Fibroblast of upper back skin (primary cell): ENCODE results near the gene ATP6V1G2.

Source experiments
- DNase-seq: peaks from one replicate; pipeline ENCODE4 v3.0.0-alpha.2; 2013

ATP6V1G2 gene

GRCh38 chr6:31575335-31575901, 29.0 kb upstream of the ATP6V1G2 start, which contains the start of gene TNF:
Gene TNF (plus strand): TSS chr6:31575565. CDS start chr6:31575742, 177 bp downstream.
- DNase-seq, result no peak

- DNase-seq, result no peak
Measured at GRCh38 chr6:31574106-31575061, 28.0 kb upstream of the ATP6V1G2 start.

- DNase-seq, result no peak
Measured at GRCh38 chr6:31573239-31574105, 27.1 kb upstream of the ATP6V1G2 start.

GRCh38 chr6:31572041-31572911, 25.9 kb upstream of the ATP6V1G2 start, which contains the start of gene LTA:
Gene LTA (plus strand): TSS chr6:31572289. CDS start chr6:31572743, 454 bp downstream.
- no peak for DNase-seq

- DNase-seq, result no peak
Measured at GRCh38 chr6:31569861-31570536, 23.6 kb upstream of the ATP6V1G2 start.

GRCh38 chr6:31568537-31568961, 22.1 kb upstream of the ATP6V1G2 start:
- DNase-seq, result no peak

GRCh38 chr6:31567531-31568370, 21.3 kb upstream of the ATP6V1G2 start:
- no peak for DNase-seq

- DNase-seq, result no peak
Measured at GRCh38 chr6:31560697-31561058, 14.3 kb upstream of the ATP6V1G2 start.

GRCh38 chr6:31559958-31560696, 13.7 kb upstream of the ATP6V1G2 start:
- DNase-seq, result peak; percentile 26

- DNase-seq, result no peak
Measured at GRCh38 chr6:31559606-31559957, 13.2 kb upstream of the ATP6V1G2 start.

GRCh38 chr6:31558631-31559500, 12.5 kb upstream of the ATP6V1G2 start:
- peak; percentile 57 for DNase-seq

- no peak for DNase-seq
Measured at GRCh38 chr6:31558318-31558625, 11.9 kb upstream of the ATP6V1G2 start.

GRCh38 chr6:31557443-31558317, 11.3 kb upstream of the ATP6V1G2 start:
- no peak for DNase-seq

GRCh38 chr6:31556307-31556706, 9.9 kb upstream of the ATP6V1G2 start:
- no peak for DNase-seq

- peak; percentile 40 for DNase-seq
Measured at GRCh38 chr6:31551371-31551770, 5.0 kb upstream of the ATP6V1G2 start.

- no peak for DNase-seq
Measured at GRCh38 chr6:31548544-31548873, 2.1 kb upstream of the ATP6V1G2 start.

GRCh38 chr6:31547727-31548543, 1.5 kb upstream of the ATP6V1G2 start:
- no peak for DNase-seq
